HepG2 (cell line): Measurements from ENCODE around the gene NTM.

ENCODE experiments used
- AHR ChIP-seq: IDR thresholded peaks from 2 replicates; pipeline ENCODE4 v1.6.1; 2018; ENCODE audit warnings: missing genetic modification reagents, missing compliant biosample characterization
- BRCA1 ChIP-seq: sonication (generic); formaldehyde crosslinking; IDR thresholded peaks from 2 replicates; pipeline ENCODE4 v1.4.0; 2020; ENCODE audit warnings: missing genetic modification reagents
- CBX2 ChIP-seq, 2 experiments: fragments of 200-600 bp in 1 of 2; sonication (generic); formaldehyde crosslinking in 1 of 2; IDR thresholded peaks; 2 replicates each; pipeline versions ENCODE4 v1.7.0 to v1.8.1; 2018 to 2022; ENCODE audit warnings: low read depth in 2 of 2, low read length in 1 of 2, mild to moderate bottlenecking in 1 of 2, missing genetic modification reagents in 1 of 2
- EP300 ChIP-seq, 3 experiments: sonication (generic) in 1 of 3; formaldehyde crosslinking in 1 of 3; IDR thresholded peaks; 2 replicates each; pipeline versions ENCODE4 v1.5.1 to v1.6.1; 2011 to 2020; ENCODE audit warnings: low read depth in 2 of 3, low read length in 2 of 3, borderline replicate concordance in 1 of 3, improper control_type of control experiment in 1 of 3, mild to moderate bottlenecking in 1 of 3, missing genetic modification reagents in 1 of 3, moderate library complexity in 1 of 3
- EZH2 ChIP-seq: conservative IDR thresholded peaks from 2 replicates; pipeline ENCODE4 v1.6.1; 2012; ENCODE audit warnings: mild to moderate bottlenecking, low read depth, low read length, moderate library complexity
- FOXK1 ChIP-seq: sonication (generic); formaldehyde crosslinking; IDR thresholded peaks from 2 replicates; pipeline ENCODE4 v1.4.0; 2020; ENCODE audit warnings: low read depth, missing genetic modification reagents, borderline replicate concordance
- FOXK2 ChIP-seq: fragments of 450-650 bp; IDR thresholded peaks from 2 replicates; pipeline ENCODE4 v1.6.1; 2016
- NR2C2 ChIP-seq: sonication (generic); formaldehyde crosslinking; IDR thresholded peaks from 2 replicates; pipeline ENCODE4 v1.4.0; 2020; ENCODE audit warnings: missing genetic modification reagents, mild to moderate bottlenecking, moderate library complexity, borderline replicate concordance
- RFX5 ChIP-seq: IDR thresholded peaks from 2 replicates; pipeline ENCODE4 v1.6.1; 2011; ENCODE audit warnings: low read depth, low read length, improper control_type of control experiment
- SMC3 ChIP-seq: IDR thresholded peaks from 2 replicates; pipeline ENCODE4 v1.6.1; 2011; ENCODE audit warnings: low read length, improper control_type of control experiment
- ZNF792 ChIP-seq: IDR thresholded peaks from 2 replicates; pipeline ENCODE4 v1.6.1; 2016
- TF ChIP-seq, protein P1 (sequence below): sonication (generic); formaldehyde crosslinking; IDR thresholded peaks from 2 replicates; pipeline ENCODE4 v1.5.0; 2020; ENCODE audit warnings: mild to moderate bottlenecking, missing genetic modification reagents, moderate library complexity

DNA sequence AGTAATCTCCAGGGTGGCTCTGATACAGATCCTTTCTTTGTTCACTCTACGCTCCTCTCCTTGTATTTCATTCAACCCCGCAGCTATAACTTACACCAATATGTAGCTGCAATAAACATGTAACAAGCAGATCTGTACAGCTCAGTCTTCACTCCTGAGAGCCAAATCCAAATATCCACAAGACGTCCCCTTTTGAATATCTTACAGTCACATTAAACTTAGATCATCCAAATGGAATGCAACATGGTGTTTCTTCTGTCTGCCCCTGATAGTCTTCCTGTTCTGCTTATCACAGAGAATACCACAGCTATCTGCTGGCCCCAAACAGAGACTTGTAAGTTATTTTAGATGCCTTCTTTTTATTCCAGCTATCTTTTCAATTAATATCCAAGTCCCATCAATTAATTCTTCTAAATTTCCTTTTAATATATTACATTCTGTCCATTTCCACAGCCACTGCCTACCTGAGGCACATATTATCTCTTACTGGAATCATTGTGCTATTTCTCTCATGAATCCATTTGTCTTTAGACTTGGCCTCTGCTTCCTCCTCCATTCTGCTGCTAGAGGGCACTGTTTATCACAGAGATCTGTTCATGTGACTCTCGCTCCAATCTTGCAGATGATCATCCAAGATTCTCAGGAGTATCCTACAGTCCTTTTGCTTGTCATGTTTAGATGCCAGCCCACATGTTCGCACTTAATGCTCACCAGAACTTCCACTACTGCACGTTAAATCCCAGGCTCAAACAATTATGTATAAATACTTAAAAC lies 908.6 kb downstream of the NTM start:
- TF ChIP-seq AHR (no peak), EP300 (IDR thresholded peaks at IDR 0.05; ENCODE audit: low read depth in 2 of 2, low read length in 2 of 2) (no peak), EP300 (CRISPR knock-in tag; IDR thresholded peaks at IDR 0.05; ENCODE audit: borderline replicate concordance) (no peak), CBX2 (IDR thresholded peaks at IDR 0.05; ENCODE audit: low read depth, low read length) (no peak), CBX2 (CRISPR knock-in tag; IDR thresholded peaks at IDR 0.05; ENCODE audit: low read depth) (no peak), FOXK1 (CRISPR knock-in tag) (no peak), ZNF792 (no peak), RFX5 (no peak), BRCA1 (CRISPR knock-in tag) (no peak), EZH2 (no peak), SMC3 (no peak), FOXK2 (no peak), NR2C2 (no peak)
- TF ChIP-seq, protein P1, sequence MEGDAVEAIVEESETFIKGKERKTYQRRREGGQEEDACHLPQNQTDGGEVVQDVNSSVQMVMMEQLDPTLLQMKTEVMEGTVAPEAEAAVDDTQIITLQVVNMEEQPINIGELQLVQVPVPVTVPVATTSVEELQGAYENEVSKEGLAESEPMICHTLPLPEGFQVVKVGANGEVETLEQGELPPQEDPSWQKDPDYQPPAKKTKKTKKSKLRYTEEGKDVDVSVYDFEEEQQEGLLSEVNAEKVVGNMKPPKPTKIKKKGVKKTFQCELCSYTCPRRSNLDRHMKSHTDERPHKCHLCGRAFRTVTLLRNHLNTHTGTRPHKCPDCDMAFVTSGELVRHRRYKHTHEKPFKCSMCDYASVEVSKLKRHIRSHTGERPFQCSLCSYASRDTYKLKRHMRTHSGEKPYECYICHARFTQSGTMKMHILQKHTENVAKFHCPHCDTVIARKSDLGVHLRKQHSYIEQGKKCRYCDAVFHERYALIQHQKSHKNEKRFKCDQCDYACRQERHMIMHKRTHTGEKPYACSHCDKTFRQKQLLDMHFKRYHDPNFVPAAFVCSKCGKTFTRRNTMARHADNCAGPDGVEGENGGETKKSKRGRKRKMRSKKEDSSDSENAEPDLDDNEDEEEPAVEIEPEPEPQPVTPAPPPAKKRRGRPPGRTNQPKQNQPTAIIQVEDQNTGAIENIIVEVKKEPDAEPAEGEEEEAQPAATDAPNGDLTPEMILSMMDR: 0 out of 2 replicates have a peak, but pooled peaks have one; percentile 21
